HG02884 (cell line): ENCODE data around the gene SCD5.

Source experiments
- ATAC-seq: cut with Tn5 transposase; IDR thresholded peaks from one replicate; pipeline ENCODE4 v1.9.1; 2021; ENCODE audit warnings: mild to moderate bottlenecking, moderate library complexity; ENCODE audit not compliant: unreplicated experiment

Gene SCD5

DNA sequence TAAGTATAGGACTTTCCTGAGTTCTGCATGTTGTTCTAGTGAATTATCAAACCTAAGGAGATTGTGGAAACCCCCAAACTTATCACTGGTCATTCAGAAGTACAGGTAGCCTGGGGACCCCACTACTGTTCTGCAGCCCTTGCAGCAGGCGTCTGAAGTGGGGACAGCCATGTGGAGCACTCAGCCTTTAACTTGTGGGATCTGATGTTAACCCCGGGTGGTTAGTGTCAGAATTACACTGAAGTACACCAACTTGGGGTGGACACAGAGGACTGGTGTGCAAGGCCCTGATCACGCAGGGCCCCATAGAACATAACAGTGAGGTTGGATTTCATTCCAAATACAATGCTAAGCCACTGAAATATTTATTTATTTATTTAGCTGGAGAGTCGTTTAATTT is 103.7 kb downstream of the SCD5 start:
- no peak for ATAC-seq

- no peak for ATAC-seq
Measured at GRCh38 chr4:82694046-82694445, 104.5 kb downstream of the SCD5 start.

DNA sequence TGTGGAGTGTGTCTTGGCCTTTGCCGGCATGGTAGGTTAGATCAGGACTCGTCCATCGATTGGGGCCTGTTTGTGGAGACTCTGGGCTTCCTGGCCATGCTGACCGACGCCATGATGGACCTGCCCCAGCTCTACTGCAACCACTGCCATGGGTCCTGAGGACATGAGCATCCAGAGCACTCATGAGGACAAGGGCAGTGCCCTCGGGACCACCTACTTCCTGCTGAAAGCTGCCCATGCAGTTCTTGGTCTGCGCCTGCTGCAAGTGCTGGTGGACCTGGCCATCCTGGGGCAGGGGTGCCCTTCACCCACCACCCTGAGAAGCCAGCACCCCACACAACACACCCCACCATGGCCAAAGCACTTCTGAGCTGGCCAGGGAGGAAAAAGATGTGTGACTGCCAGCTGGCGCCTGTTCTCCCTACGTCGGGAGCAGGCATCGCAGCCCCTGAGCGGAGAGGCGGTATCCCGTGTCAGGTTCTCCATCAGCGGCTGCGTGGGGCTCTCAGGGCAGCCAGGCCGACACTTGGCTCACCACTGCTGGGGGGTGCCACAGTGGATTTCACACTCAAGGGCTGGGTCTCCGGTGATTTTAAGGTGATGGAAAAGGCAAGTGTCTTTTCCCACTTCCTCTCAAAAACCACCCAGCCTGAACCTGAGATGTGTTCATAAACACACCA is 106.4 kb downstream of the SCD5 start:
- no peak for ATAC-seq

GRCh38 chr4:82691431-82691830 is 107.2 kb downstream of the SCD5 start:
- ATAC-seq = no peak

DNA sequence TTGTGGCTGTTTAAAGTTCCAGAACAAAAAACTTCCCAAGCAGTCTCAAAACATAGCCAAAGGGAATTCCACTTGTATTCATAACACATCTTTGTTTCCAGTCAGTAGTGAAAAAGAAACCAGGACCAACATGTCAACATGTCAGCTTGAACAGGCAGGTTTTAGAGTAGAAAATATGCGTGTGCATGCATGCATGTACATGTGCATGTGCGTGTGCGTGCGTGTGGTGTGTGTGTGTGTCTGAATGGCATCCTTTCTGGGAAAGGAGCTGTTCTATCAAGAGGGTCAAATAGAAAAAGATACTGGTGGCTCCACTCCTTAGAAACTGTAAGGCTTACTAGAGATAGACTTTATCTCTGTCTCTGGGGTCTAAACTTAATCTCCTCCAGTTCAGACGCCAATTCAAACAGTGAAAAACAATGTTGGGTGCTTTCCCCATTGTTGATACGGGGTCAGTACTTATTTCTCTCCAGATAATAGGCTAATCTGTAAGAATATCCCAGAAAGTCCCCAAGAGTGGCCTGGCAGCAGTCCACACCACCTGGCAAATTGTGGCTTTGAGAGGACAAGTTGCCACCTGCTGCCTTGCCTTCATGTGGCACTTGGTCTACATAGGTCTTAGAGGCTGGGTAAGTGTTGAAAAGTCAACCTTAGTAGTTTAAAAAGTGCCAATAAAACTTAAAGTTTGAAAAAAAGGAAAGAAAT is 110.4 kb downstream of the SCD5 start:
- no peak for ATAC-seq

DNA sequence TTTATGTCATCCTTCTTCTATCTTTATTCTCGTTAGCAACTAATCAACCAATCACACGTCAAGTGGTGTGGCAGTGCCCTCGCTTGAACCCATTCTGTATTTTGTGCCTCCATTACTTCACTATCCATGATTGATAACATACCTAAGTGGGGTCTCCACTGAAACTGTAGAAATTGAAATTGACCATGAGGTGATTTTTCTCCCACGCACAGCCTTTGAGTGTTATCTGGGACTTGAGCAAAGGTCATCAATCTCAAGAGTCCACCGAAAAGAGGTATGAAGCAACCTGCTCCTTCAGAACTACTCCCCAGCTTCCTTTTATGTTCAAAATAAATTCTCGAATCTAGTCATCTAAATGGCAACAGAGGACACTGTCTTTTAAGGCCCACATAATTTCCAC is 111.1 kb downstream of the SCD5 start:
- ATAC-seq = no peak

DNA sequence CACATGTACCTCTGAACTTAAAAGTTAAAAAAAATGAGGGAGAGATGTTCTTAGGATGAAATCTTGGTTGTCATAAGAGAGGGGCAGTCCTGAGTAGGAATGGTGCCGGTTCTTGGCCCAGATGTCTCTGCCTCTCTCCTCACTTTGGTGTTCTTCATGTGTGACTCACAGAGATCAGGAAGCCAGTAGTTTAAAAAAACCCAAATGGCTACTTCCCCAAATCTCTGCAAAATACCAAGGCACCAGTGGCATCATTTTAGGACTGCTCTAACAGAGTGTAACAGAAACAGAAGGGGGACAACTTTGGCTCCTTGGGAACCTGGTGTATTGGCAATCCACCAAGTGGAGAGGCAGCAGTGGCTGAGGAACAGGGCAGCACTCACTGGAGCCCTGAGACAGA is 116.8 kb downstream of the SCD5 start:
- no peak for ATAC-seq

- ATAC-seq = no peak
Measured at GRCh38 chr4:82680834-82681233, 117.8 kb downstream of the SCD5 start.

DNA sequence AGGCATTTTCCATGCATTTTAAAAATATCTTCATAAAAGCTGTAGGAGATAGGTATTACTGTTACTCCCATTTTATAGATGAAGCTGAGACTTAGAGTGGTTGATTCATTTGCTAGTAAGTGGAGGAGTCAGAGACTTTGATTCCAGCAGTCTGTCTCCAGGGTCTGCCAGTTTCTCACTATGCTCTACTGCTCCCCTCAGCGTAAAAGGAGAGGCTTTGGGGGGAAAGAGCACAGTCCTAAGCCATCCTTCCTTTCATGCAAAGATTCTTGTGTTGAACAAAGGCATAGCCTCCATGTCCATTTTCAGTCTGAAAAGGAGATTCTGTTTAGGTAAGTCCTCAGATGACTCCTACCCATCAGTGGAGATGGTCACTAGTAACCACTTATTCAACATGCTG is 119.1 kb downstream of the SCD5 start:
- no peak for ATAC-seq

GRCh38 chr4:82678051-82678450 is 120.5 kb downstream of the SCD5 start:
- ATAC-seq = no peak

GRCh38 chr4:82677327-82677726 is 121.3 kb downstream of the SCD5 start:
- no peak for ATAC-seq

- ATAC-seq = no peak
Measured at GRCh38 chr4:82667761-82668480, 130.7 kb downstream of the SCD5 start.

GRCh38 chr4:82666970-82667665 is 131.5 kb downstream of the SCD5 start:
- no peak for ATAC-seq

DNA sequence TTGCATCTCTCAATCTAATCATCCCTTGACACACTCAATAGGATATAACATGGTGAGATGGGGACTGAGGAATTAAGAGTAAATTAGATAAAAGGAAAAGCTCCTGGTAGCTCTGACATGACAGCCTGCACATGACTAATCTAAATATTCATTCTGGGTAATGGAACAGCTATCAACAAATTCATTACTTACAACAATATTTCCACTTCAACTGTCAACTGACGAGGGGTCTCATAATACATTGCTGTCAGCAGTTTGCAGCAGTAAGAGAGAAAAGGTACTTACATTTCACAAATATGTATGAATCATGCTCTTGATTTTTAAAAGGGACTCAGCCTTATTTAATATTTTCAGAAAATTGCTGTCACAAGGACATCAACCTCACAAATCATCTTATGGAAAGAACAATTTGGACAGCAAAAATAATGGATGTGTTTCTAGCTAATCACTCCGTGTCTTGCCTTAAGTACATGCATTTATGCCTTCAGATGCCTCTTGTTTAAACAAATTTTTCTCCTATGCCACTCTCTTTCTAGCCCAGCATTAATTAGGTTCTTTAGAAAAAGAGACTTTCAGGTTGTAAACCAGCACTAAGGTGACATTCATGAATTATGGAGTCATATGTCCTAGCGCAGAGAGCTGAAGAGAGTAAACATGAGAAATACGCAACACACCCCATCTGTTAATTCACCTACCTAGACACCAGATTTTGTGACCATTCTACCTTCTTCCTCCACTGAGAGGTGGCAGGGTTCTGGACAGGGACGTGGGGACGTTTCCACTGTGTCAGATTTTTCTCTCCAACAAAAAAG is 137.2 kb downstream of the SCD5 start:
- no peak for ATAC-seq

DNA sequence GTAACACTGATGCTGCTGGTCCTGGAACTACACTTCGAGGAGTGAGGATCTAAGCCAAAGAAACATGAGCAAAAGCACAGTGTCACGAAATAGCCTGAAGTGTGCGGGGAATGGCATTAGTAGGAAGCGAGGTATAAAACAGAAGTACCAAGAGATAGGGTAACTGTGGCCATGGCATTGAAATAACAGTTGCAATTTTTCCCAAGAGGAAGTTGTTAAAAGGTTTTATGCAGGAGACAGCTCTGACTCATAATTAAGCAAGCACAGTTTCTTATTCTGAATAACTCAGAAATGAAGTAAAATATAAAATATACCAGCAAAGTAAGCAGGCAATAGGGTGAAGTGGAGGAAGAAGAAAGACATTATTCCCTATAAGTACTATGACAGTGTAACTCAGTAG is 146.5 kb downstream of the SCD5 start:
- ATAC-seq = no peak

DNA sequence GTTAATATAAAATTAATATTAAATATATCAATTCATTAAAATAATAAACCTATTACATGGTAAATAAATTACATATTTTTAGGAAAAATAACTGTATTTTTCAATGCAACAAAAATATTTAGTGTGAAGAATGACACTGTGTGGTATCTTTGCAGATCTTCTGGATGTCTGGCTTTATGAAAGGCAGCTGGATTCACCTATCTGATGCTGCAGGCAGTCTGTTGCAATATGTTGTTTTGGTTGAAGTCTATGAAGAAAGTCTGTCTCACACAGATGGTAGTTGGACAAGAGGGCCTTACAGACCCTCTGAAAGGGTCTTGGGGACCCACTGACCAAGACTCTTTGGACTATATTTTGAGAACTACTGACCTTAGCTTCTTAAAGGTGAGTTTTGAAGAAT is 147.7 kb downstream of the SCD5 start:
- ATAC-seq = no peak

DNA sequence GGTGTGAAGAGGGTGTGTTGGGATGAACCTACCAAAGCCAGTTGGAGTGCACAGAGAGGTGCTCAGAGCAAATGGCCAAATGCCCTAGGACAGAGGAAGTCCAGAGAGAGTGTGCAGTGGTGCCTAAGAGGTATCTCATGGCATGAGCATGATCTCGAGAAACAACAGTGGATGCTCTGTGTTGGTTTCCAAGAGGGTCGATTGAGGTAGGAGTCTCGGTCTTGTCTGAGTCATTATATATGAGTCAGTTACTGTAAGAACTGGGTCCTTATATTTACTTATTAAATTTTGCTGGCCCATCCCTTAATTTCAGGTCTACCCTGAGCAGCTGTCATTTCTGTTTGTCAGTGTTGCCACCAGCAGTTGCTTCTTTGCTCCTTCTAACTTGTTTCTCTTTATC is 150.2 kb downstream of the SCD5 start:
- no peak for ATAC-seq

DNA sequence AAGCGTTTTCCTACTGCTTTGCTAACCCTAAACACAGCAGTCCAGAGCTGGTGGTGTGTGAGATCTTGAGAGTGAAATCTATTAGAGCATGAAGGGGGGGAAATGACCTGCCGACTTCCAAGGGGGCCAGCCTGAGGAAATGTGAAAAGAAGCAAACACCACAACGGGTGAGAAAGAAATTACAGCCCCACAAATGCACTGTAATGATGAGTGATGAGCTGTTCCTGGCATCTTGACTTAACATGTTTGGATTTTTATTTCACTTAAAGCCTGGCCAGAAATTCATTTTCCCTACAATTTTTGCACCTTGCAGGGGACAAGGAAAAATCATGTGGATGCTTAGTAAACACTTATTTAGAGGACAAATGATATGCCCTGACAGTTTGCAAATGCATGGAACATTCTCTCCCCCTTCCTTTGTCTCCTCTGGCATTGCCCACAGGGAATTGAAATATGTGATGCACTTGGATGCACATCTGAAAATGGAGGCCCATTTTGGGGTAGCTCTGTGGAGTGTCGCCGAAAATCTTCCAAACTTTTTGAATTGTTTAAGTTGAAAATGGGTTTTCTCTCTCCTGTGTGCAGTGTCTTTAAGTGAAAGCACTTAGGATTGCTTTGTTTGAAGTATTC is 152.5 kb downstream of the SCD5 start:
- no peak for ATAC-seq

DNA sequence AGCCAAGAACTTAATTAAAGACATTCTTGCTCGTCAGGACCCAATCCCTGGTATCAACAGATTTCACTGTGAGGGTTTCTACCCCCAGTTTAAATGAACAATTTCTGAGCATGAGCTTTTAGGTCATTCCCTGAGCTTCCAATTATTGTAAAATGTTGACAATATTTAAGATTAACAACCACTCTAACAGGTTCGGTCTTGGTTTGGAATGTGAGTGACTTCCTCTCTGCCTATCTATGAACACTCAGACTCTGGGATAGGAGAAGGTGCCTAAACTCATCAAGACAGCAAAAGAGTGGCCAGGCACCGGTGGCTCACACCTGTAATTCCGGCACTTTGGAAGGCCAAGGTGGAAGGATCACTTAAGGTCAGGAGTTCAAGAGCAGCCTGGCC is 153.9 kb downstream of the SCD5 start:
- no peak for ATAC-seq

GRCh38 chr4:82643994-82644733 is 154.4 kb downstream of the SCD5 start:
- ATAC-seq = no peak
